ENCODE measurements around the gene PRM1.
"Not testable (repeated sequence)": the region's sequence is repeated elsewhere in the genome, so short reads cannot be mapped to it uniquely, and the experiment has no call there.

The PRM1 gene

DNA sequence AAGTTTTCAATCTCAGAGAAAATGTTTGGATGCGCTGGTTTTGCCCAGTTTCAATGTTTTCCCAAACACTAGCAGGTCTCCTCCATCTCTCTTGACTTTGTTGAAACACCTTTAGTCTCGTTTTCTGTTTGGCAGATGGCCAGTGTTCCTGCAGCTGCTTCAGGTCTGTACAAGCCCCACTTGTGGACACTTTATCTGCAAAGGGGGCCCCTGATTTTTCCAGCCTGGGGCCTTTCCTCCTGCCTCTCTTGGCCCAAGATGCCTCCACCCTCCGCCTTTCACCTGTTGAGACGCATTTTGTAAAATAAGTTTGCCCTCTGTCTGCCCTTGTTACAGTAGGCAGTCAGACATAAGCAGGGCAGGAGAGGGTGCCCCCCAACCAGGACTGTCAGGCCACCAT, 21.8 kb upstream of the PRM1 start:
- no peak overlapping the region for H3K27ac ChIP-seq (ENCODE audit: low read depth, low read length)

DNA sequence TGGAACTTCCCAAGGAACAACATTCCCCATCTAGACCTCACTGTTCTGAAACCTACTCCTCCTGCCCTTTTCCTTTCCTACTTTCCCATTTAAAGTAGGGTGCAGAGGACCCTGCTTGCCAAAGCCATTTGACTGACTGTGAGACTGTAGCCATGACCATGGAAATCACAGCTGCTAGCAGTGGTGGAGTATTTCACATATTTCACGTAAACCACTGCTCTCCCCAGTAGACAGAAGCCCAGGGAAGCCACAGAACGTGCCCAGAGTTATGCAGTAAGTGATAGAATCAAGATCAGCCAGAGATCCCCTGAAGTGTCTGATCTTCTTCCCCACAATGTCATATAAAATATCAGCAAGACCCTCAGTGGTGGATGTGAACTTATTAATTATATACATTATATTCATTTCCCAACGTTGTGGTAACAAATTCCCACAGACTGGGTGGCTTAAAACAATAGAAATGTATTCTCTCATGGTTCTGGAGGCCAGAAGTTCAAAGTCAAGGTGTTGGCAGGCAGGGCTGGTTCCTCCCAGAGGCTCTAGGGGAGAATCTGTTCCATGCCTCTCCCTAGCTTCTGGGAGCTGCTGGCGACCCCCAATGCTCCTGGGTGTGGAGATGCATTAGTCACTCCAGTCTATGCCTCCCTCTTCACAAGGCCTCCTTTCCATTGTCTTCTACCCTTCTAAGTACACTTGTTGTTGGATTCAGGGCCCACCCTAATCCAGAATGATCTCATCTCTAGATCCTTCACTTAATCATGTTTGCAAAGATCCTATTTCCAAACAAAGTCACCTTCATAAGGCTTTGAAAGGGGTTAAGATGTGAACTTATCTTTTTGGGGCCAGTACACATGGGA, 20.7 kb upstream of the PRM1 start:
- Histone ChIP-seq H3K4me1 (ENCODE audit: insufficient read depth, low read length) (peaks cover 10% of the 10 kb centered on the region), H3K27ac (ENCODE audit: low read depth, low read length) (no peak overlapping the region), H3K9ac (ENCODE audit: low read depth, low read length) (no peak overlapping the region), H3K9me3 (ENCODE audit: insufficient read depth, low read depth, low read length) (no peaks in the 10 kb centered on the region), H3K27me3 (ENCODE audit: insufficient read depth, low read length) (no peaks in the 10 kb centered on the region), H3K4me3 (ENCODE audit: low read length) (no peak overlapping the region), H3K36me3 (ENCODE audit: insufficient read depth, low read length) (no peaks in the 10 kb centered on the region)
- WGBS = 85% methylated on average over 4 of the region's 4 CpGs

More for the DNA sequence above, 21.8 kb upstream of the PRM1 start:
- Histone ChIP-seq H3K4me1 (ENCODE audit: insufficient read depth, low read length) (no peaks in the 10 kb centered on the region), H3K27me3 (ENCODE audit: insufficient read depth, low read length) (no peaks in the 10 kb centered on the region), H3K4me3 (ENCODE audit: low read length) (no peak overlapping the region), H3K9me3 (ENCODE audit: insufficient read depth, low read depth, low read length) (no peaks in the 10 kb centered on the region), H3K36me3 (ENCODE audit: insufficient read depth, low read length) (no peaks in the 10 kb centered on the region), H3K9ac (ENCODE audit: low read depth, low read length) (no peak overlapping the region)
- WGBS = 96% methylated on average over 4 of the region's 4 CpGs

GRCh38 chr16:11300560-11300892, 19.4 kb upstream of the PRM1 start:
- Histone ChIP-seq H3K27me3 (ENCODE audit: insufficient read depth, low read length) (no peaks in the 10 kb centered on the region), H3K4me1 (ENCODE audit: insufficient read depth, low read length) (peaks cover 17% of the 10 kb centered on the region), H3K9me3 (ENCODE audit: insufficient read depth, low read depth, low read length) (no peaks in the 10 kb centered on the region), H3K27ac (ENCODE audit: low read depth, low read length) (no peak overlapping the region), H3K9ac (ENCODE audit: low read depth, low read length) (no peak overlapping the region), H3K36me3 (ENCODE audit: insufficient read depth, low read length) (no peaks in the 10 kb centered on the region), H3K4me3 (ENCODE audit: low read length) (no peak overlapping the region)
- 88% methylated on average over 7 of the region's 7 CpGs for WGBS

DNA sequence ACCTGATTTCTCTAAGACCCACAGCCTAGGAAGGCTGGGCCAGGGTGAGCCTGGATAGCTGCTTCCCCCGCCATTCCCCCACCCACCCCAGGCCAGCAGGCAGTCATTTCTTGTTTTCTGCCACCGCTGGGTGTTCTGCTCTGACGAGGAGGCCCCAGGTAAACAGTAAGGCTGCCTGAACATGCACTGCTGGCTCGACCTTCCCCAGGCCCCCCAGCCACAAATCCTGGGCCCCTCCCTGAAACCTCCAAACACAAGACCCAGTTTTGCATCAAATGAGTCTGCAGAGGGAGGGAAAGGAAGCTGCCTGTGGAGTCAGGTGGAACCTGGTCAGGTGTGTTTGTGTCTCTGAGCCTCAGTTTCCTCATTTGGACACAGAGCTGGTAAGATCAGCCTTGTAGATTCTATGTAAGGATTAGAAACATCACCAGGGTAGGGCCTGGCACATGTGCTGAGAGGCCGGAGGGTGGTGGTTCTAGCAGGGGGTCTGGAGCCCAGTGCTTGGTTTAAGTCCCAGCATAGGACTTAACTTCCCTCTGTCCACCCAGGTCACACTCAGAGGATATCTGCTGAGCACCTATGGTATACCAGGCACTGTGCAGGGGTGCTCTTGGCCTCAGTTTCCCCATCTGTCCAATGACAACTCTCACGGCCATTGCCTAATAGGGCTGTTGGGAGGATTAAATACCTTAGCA, 18.9 kb upstream of the PRM1 start:
- Histone ChIP-seq H3K9me3 (ENCODE audit: insufficient read depth, low read depth, low read length) (no peaks in the 10 kb centered on the region), H3K4me3 (ENCODE audit: low read length) (no peak overlapping the region), H3K4me1 (ENCODE audit: insufficient read depth, low read length) (peaks cover 17% of the 10 kb centered on the region), H3K36me3 (ENCODE audit: insufficient read depth, low read length) (no peaks in the 10 kb centered on the region), H3K27ac (ENCODE audit: low read depth, low read length) (no peak overlapping the region), H3K27me3 (ENCODE audit: insufficient read depth, low read length) (no peaks in the 10 kb centered on the region), H3K9ac (ENCODE audit: low read depth, low read length) (no peak overlapping the region)
- WGBS = 82% methylated on average over 6 of the region's 6 CpGs

GRCh38 chr16:11298950-11299547, 17.9 kb upstream of the PRM1 start:
- peaks cover 17% of the 10 kb centered on the region for H3K4me1 ChIP-seq (ENCODE audit: insufficient read depth, low read length)
- not testable (repeated sequence) for H3K9me3 ChIP-seq (ENCODE audit: insufficient read depth, low read depth, low read length); H3K27ac ChIP-seq (ENCODE audit: low read depth, low read length); H3K9ac ChIP-seq (ENCODE audit: low read depth, low read length); H3K27me3 ChIP-seq (ENCODE audit: insufficient read depth, low read length); H3K4me3 ChIP-seq (ENCODE audit: low read length); H3K36me3 ChIP-seq (ENCODE audit: insufficient read depth, low read length)
- WGBS = 91% methylated on average over 13 of the region's 13 CpGs

DNA sequence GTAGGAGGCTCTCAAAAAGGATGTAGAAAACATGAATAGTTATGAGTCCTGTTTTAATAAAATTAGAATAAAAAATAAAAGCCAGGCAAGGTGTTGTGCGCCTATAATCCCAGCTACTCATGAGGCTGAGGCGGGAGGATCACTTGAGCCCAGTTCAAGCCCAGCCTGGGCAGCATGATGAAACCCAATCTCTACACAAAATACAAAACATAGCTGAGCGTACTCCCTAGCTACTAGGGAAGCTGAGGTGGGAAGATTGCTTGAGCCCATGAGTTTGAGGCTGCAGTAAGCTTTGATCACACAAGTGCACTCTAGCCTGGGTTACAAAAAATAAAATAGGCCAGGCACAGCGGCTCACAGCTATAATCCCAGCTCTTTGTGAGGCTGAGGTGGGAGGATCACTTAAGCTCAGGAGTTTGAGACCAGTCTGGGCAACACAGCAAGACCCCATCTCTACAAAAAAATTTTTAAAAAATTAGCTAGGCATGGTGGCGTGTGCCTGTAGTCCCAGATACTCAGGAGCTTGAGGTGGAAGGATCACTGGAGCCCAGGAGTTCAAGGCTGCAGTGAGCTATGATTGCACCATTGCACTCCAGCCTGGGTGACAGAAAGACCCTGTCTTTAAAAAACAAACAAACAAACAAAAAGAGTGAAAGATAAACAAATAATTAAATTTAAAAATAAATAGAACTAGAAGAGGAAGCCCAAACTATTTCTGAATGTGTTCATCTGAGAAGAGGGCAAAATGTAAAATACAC, 17.2 kb upstream of the PRM1 start:
- 93% methylated on average over 5 of the region's 5 CpGs for WGBS
- no peaks in the 10 kb centered on the region for H3K27me3 ChIP-seq (ENCODE audit: insufficient read depth, low read length)
- H3K9me3 ChIP-seq (ENCODE audit: insufficient read depth, low read depth, low read length) = no peaks in the 10 kb centered on the region
- no peak overlapping the region for H3K9ac ChIP-seq (ENCODE audit: low read depth, low read length)
- H3K4me1 ChIP-seq (ENCODE audit: insufficient read depth, low read length) = peaks cover 17% of the 10 kb centered on the region
- H3K36me3 ChIP-seq (ENCODE audit: insufficient read depth, low read length) = no peaks in the 10 kb centered on the region
- no peak overlapping the region for H3K27ac ChIP-seq (ENCODE audit: low read depth, low read length)
- H3K4me3 ChIP-seq (ENCODE audit: low read length) = no peak overlapping the region

- Histone ChIP-seq H3K4me1 (ENCODE audit: insufficient read depth, low read length) (peaks cover 17% of the 10 kb centered on the region), H3K36me3 (ENCODE audit: insufficient read depth, low read length) (no peaks in the 10 kb centered on the region), H3K9me3 (ENCODE audit: insufficient read depth, low read depth, low read length) (no peaks in the 10 kb centered on the region), H3K4me3 (ENCODE audit: low read length) (no peak overlapping the region), H3K27me3 (ENCODE audit: insufficient read depth, low read length) (no peaks in the 10 kb centered on the region), H3K27ac (ENCODE audit: low read depth, low read length) (no peak overlapping the region), H3K9ac (ENCODE audit: low read depth, low read length) (0 out of 2 replicates have a peak overlapping the region, but pooled peaks have one; percentile 1)
- WGBS = 29% methylated on average over 19 of the region's 19 CpGs
Measured at GRCh38 chr16:11297492-11298142, 16.5 kb upstream of the PRM1 start.

DNA sequence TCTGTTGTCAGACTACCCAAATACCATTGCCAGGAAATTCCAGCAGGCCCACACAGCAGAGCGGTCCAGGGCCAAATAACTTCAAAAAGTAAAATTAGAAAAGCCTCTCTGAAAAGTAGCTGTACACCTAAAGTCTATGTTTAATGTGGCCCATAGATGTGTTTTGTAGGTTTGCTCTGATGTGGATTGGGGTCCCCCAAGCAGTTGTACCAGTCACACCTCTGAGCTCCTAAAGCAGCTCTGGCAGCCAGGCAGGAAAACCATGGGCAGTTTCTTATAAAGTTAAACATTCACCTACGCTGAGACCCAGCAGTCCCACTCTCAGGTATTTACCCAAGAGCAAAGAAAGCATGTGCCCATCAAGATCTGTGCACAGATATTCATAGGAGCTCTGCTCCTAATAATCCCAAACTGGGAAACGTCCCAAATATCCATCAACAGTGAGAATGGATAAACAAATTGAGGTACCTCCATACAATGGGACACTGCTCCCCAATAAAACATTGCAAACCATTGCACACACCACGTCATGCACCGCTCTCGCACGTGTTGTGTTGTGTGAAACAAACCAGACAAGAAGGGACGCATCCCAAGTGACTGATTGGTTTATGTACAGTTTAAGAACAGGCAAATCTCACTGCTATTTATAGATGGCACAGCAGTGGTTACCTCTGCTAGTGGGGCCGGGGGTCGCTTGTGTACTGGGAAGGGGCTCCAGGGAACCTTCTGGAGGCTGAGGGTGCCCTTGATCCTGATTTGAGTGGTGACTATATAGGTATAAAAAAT, 15.8 kb upstream of the PRM1 start:
- H3K9me3 ChIP-seq (ENCODE audit: insufficient read depth, low read depth, low read length) = no peaks in the 10 kb centered on the region
- WGBS = 79% methylated on average over 9 of the region's 10 CpGs

GRCh38 chr16:11296351-11296705, 15.2 kb upstream of the PRM1 start:
- Histone ChIP-seq H3K36me3 (ENCODE audit: insufficient read depth, low read length) (no peaks in the 10 kb centered on the region), H3K27ac (ENCODE audit: low read depth, low read length) (no peak overlapping the region), H3K4me3 (ENCODE audit: low read length) (no peak overlapping the region), H3K9me3 (ENCODE audit: insufficient read depth, low read depth, low read length) (no peaks in the 10 kb centered on the region), H3K27me3 (ENCODE audit: insufficient read depth, low read length) (no peaks in the 10 kb centered on the region), H3K4me1 (ENCODE audit: insufficient read depth, low read length) (peaks cover 21% of the 10 kb centered on the region), H3K9ac (ENCODE audit: low read depth, low read length) (no peak overlapping the region)
- WGBS = 93% methylated on average over 3 of the region's 3 CpGs

More for the DNA sequence above, 15.8 kb upstream of the PRM1 start:
- Histone ChIP-seq H3K9ac (ENCODE audit: low read depth, low read length) (no peak overlapping the region), H3K4me3 (ENCODE audit: low read length) (no peak overlapping the region), H3K27ac (ENCODE audit: low read depth, low read length) (no peak overlapping the region), H3K27me3 (ENCODE audit: insufficient read depth, low read length) (no peaks in the 10 kb centered on the region), H3K4me1 (ENCODE audit: insufficient read depth, low read length) (peaks cover 17% of the 10 kb centered on the region), H3K36me3 (ENCODE audit: insufficient read depth, low read length) (no peaks in the 10 kb centered on the region)

GRCh38 chr16:11295672-11296071, 14.5 kb upstream of the PRM1 start:
- no peak overlapping the region for H3K9ac ChIP-seq (ENCODE audit: low read depth, low read length)

More at GRCh38 chr16:11295672-11296071, 14.5 kb upstream of the PRM1 start:
- Histone ChIP-seq H3K4me3 (ENCODE audit: low read length) (no peak overlapping the region), H3K27me3 (ENCODE audit: insufficient read depth, low read length) (no peaks in the 10 kb centered on the region), H3K27ac (ENCODE audit: low read depth, low read length) (no peak overlapping the region), H3K36me3 (ENCODE audit: insufficient read depth, low read length) (no peaks in the 10 kb centered on the region), H3K4me1 (ENCODE audit: insufficient read depth, low read length) (peaks cover 21% of the 10 kb centered on the region), H3K9me3 (ENCODE audit: insufficient read depth, low read depth, low read length) (no peaks in the 10 kb centered on the region)
- 88% methylated on average over 4 of the region's 4 CpGs for WGBS

Data from HUES64 (cell line).